Keratinocyte (primary cell): Measurements from ENCODE around the gene MBNL2. TPM values are rescaled to one million over a fixed set of nuclear protein-coding genes. Genes with fewer than 3 reads are reported as not detected.
A peak's percentile ranks its signal among the peaks of the same experiment; 100 is the strongest.

Experiments used
- DNase-seq: peaks from one replicate; pipeline ENCODE4 v3.0.0-alpha.2; 2011; ENCODE audit warnings: low read depth, missing footprints, low spot score
- FAIRE-seq: peaks from 2 replicates; lab custom pipeline; 2011; peaks lifted over from hg19 to GRCh38; lab: Jason Lieb, UNC
- H2AFZ ChIP-seq: 2 replicates; pipeline ENCODE4 v1.6.0; 2012; ENCODE audit warnings: low read length, control low read depth, inconsistent platforms; ENCODE audit not compliant: control insufficient read depth
- H3K27ac ChIP-seq: 2 replicates; pipeline ENCODE4 v1.5.1; 2011; ENCODE audit warnings: low read length; ENCODE audit not compliant: control insufficient read depth, insufficient read depth
- H3K27me3 ChIP-seq: 3 replicates; pipeline ENCODE4 v1.6.0; 2011; ENCODE audit warnings: low read length; ENCODE audit not compliant: control insufficient read depth, insufficient read depth; ENCODE audit errors: extremely low read depth
- H3K36me3 ChIP-seq, 2 experiments: 2 replicates in 1 of 2; 3 replicates in 1 of 2; pipeline ENCODE4 v1.5.1; 2011; ENCODE audit warnings: low read length in 2 of 2, mild to moderate bottlenecking in 1 of 2; ENCODE audit not compliant: control insufficient read depth in 2 of 2, insufficient read depth in 2 of 2; ENCODE audit errors: extremely low read depth in 1 of 2
- H3K4me1 ChIP-seq: 3 replicates; pipeline ENCODE4 v1.5.1; 2011; ENCODE audit warnings: low read length; ENCODE audit not compliant: control insufficient read depth, insufficient read depth; ENCODE audit errors: extremely low read depth
- H3K4me2 ChIP-seq: 3 replicates; pipeline ENCODE4 v1.6.0; 2011; ENCODE audit warnings: low read depth, low read length; ENCODE audit not compliant: control insufficient read depth, insufficient read depth; ENCODE audit errors: extremely low read depth
- H3K4me3 ChIP-seq, 3 experiments: fragments of 200-600 bp in 1 of 3; sonication (generic) in 1 of 3; 2 replicates in 2 of 3; 3 replicates in 1 of 3; pipeline ENCODE4 v1.5.1; 2011 to 2016; ENCODE audit warnings: low read length in 3 of 3, mild to moderate bottlenecking in 3 of 3, control low read depth in 2 of 3, inconsistent platforms in 1 of 3, low read depth in 1 of 3, mixed read lengths in 1 of 3, mixed run types in 1 of 3, moderate library complexity in 1 of 3; ENCODE audit not compliant: control insufficient read depth in 2 of 3, insufficient read depth in 2 of 3; ENCODE audit errors: extremely low read depth in 1 of 3
- H3K79me2 ChIP-seq: 2 replicates; pipeline ENCODE4 v1.6.0; 2012; ENCODE audit warnings: low read length; ENCODE audit not compliant: control insufficient read depth, insufficient read depth
- H3K9ac ChIP-seq: 3 replicates; pipeline ENCODE4 v1.6.0; 2011; ENCODE audit warnings: low read length; ENCODE audit not compliant: control insufficient read depth, insufficient read depth; ENCODE audit errors: extremely low read depth
- H3K9me1 ChIP-seq: 3 replicates; pipeline ENCODE4 v1.6.0; 2011; ENCODE audit warnings: low read length; ENCODE audit not compliant: control insufficient read depth, insufficient read depth; ENCODE audit errors: extremely low read depth
- H3K9me3 ChIP-seq: 2 replicates; pipeline ENCODE4 v1.5.1; 2012; ENCODE audit warnings: low read depth, low read length; ENCODE audit not compliant: control insufficient read depth
- H4K20me1 ChIP-seq: 3 replicates; pipeline ENCODE4 v1.6.0; 2011; ENCODE audit warnings: low read length; ENCODE audit not compliant: control insufficient read depth, insufficient read depth; ENCODE audit errors: extremely low read depth
- EZH2 ChIP-seq: IDR thresholded peaks from one replicate; pipeline ENCODE4 v1.6.1; 2012; ENCODE audit warnings: inconsistent platforms, mild to moderate bottlenecking, low read length, moderate library complexity
- dilution Hi-C: fragments of 300-500 bp; cut with MboI; formaldehyde crosslinking; loops from one replicate; pipeline ENCODE4 v1.7.0; 2020; ENCODE audit warnings: low sequenced_read_pairs; ENCODE audit not compliant: extremely low pct_ligation_motif_present
- polyA plus RNA-seq, 5 experiments: library from polyadenylated mRNA; depleted of rRNA in 3 of 5; stranded (reverse) in 3 of 5; stranded (forward) in 1 of 5; unstranded in 1 of 5; fragments of >200 nt; gene quantifications; 1 replicate in 1 of 5; 2 replicates in 3 of 5; 3 replicates in 1 of 5; pipeline versions ENCODE4 v1.2.1 to v1.2.3, GENCODE V29; 2011 to 2012; ENCODE audit warnings: missing spikeins in 2 of 5, low read depth in 1 of 5, low replicate concordance in 1 of 5
- TF ChIP-seq, protein P1 (sequence below), 3 experiments: IDR thresholded peaks in 1 of 3; conservative IDR thresholded peaks in 1 of 3; optimal IDR thresholded peaks in 1 of 3; 2 replicates in 2 of 3; 3 replicates in 1 of 3; pipeline versions ENCODE3 to v1.5.1; 2011; ENCODE audit warnings: low read length in 3 of 3, mild to moderate bottlenecking in 3 of 3, moderate library complexity in 2 of 3, control low read depth in 1 of 3, inconsistent platforms in 1 of 3; ENCODE audit not compliant: insufficient read depth in 2 of 3; ENCODE audit errors: extremely low read depth in 1 of 3

Gene MBNL2
- polyA plus RNA-seq, 1 donor (not counting 4 experiments of a cell fraction or from before 2014, with no cell fraction given) = 28.4 TPM

DNA sequence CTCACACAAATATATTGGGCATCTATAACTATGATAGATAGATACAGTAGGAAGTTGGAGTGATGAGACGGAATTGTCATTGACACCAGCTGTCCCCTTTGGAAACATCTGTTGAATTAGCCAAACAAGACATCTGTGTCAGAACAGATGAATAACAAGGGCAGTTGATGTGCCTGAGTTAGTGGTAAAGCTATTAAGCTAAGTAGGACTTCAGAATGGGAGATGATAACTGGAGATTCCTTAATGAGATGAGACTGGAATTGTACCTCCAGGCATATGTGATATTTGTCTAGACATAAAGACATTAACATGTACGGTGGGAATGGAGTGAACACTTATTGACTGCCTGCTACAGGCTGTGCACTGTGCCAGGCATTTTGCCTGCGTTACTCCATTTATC lies 78.7 kb downstream of the MBNL2 start:
- H3K36me3 ChIP-seq = no peaks in the 10 kb centered on the region
- no peak overlapping the region for H3K9ac ChIP-seq
- dilution Hi-C loops = no loop called here
- H3K4me2 ChIP-seq = no peak overlapping the region
- no peaks in the 10 kb centered on the region for H3K27me3 ChIP-seq
- DNase-seq (no peak), FAIRE-seq (no peak)
- H3K27ac ChIP-seq = no peak overlapping the region
- no peak overlapping the region for H2AFZ ChIP-seq
- no peaks in the 10 kb centered on the region for H4K20me1 ChIP-seq
- TF ChIP-seq, protein P1, sequence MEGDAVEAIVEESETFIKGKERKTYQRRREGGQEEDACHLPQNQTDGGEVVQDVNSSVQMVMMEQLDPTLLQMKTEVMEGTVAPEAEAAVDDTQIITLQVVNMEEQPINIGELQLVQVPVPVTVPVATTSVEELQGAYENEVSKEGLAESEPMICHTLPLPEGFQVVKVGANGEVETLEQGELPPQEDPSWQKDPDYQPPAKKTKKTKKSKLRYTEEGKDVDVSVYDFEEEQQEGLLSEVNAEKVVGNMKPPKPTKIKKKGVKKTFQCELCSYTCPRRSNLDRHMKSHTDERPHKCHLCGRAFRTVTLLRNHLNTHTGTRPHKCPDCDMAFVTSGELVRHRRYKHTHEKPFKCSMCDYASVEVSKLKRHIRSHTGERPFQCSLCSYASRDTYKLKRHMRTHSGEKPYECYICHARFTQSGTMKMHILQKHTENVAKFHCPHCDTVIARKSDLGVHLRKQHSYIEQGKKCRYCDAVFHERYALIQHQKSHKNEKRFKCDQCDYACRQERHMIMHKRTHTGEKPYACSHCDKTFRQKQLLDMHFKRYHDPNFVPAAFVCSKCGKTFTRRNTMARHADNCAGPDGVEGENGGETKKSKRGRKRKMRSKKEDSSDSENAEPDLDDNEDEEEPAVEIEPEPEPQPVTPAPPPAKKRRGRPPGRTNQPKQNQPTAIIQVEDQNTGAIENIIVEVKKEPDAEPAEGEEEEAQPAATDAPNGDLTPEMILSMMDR (optimal IDR thresholded peaks at IDR 0.05 in 1 of 3, IDR thresholded peaks at IDR 0.05 in 1 of 3, conservative IDR thresholded peaks at IDR 0.05 in 1 of 3; ENCODE audit: extremely low read depth in 1 of 3, insufficient read depth in 2 of 3, low read length in 3 of 3) = no peak
- TF ChIP-seq EZH2 = no peak
- peaks cover 47% of the 10 kb centered on the region for H3K4me1 ChIP-seq
- H3K9me3 ChIP-seq = no peaks in the 10 kb centered on the region
- no peak overlapping the region for H3K4me3 ChIP-seq
- H3K9me1 ChIP-seq = no peaks in the 10 kb centered on the region
- H3K79me2 ChIP-seq = peaks cover 23% of the 10 kb centered on the region

- no peaks in the 10 kb centered on the region for H3K9me1 ChIP-seq
- H3K4me2 ChIP-seq = no peak overlapping the region
- no peaks in the 10 kb centered on the region for H4K20me1 ChIP-seq
- H3K9me3 ChIP-seq = no peaks in the 10 kb centered on the region
- DNase-seq = no peak
- no peak overlapping the region for H2AFZ ChIP-seq
- H3K9ac ChIP-seq = no peak overlapping the region
- H3K79me2 ChIP-seq = peaks cover 26% of the 10 kb centered on the region
- H3K4me1 ChIP-seq = peaks cover 49% of the 10 kb centered on the region
- H3K27me3 ChIP-seq = no peaks in the 10 kb centered on the region
- TF ChIP-seq, protein P1 (optimal IDR thresholded peaks at IDR 0.05 in 1 of 3, IDR thresholded peaks at IDR 0.05 in 1 of 3, conservative IDR thresholded peaks at IDR 0.05 in 1 of 3; ENCODE audit: extremely low read depth in 1 of 3, insufficient read depth in 2 of 3, low read length in 3 of 3) = no peak
- TF ChIP-seq EZH2 = no peak
- no peak overlapping the region for H3K4me3 ChIP-seq
- FAIRE-seq = peak; percentile 36
- no peaks in the 10 kb centered on the region for H3K36me3 ChIP-seq
- no peak overlapping the region for H3K27ac ChIP-seq
- dilution Hi-C loops = no loop called here
Observed at GRCh38 chr13:97301382-97302095, 79.4 kb downstream of the MBNL2 start.
